Liver (tissue), 9 donors: Measurements from ENCODE around the gene EVL. TPM values are rescaled to one million over a fixed set of nuclear protein-coding genes. Genes with fewer than 3 reads are reported as not detected.

Source experiments
- DNase-seq: peaks from one replicate; pipeline ENCODE4 v3.0.0-alpha.2; 2017; ENCODE audit warnings: low spot score
- H3K27ac ChIP-seq, 2 donors: one replicate each; pipeline ENCODE4 v1.7.0; 2013; ENCODE audit warnings: inconsistent platforms in 2 of 2, low read length in 2 of 2, control low read depth in 1 of 2, low read depth in 1 of 2, mild to moderate bottlenecking in 1 of 2
- H3K27me3 ChIP-seq, 4 donors: one replicate each; pipeline versions ENCODE4 v1.6.1 to v1.7.0; 2013; ENCODE audit warnings: low read length in 3 of 4, inconsistent platforms in 1 of 4, mild to moderate bottlenecking in 1 of 4, moderate library complexity in 1 of 4; ENCODE audit not compliant: control insufficient read depth in 4 of 4, insufficient read depth in 4 of 4
- H3K36me3 ChIP-seq, 4 donors: one replicate each; pipeline versions ENCODE4 v1.6.1 to v1.7.0; 2013; ENCODE audit warnings: low read length in 3 of 4, mild to moderate bottlenecking in 3 of 4, low read depth in 1 of 4, moderate library complexity in 1 of 4; ENCODE audit not compliant: control insufficient read depth in 4 of 4, insufficient read depth in 3 of 4
- H3K4me1 ChIP-seq, 4 donors: one replicate each; pipeline versions ENCODE4 v1.6.1 to v1.7.0; 2013; ENCODE audit warnings: low read length in 3 of 4, mild to moderate bottlenecking in 3 of 4, moderate library complexity in 1 of 4; ENCODE audit not compliant: control insufficient read depth in 4 of 4, insufficient read depth in 4 of 4
- H3K4me3 ChIP-seq, 3 donors: one replicate each; pipeline versions ENCODE4 v1.6.1 to v1.7.0; 2013; ENCODE audit warnings: low read length in 3 of 3, control low read depth in 1 of 3, low read depth in 1 of 3, mild to moderate bottlenecking in 1 of 3
- H3K9ac ChIP-seq, 2 donors: one replicate each; pipeline ENCODE4 v1.7.0; 2013; ENCODE audit warnings: low read length in 2 of 2, mild to moderate bottlenecking in 2 of 2, moderate library complexity in 2 of 2, control low read depth in 1 of 2, low read depth in 1 of 2
- H3K9me3 ChIP-seq, 4 donors: one replicate each; pipeline versions ENCODE4 v1.6.1 to v1.7.0; 2013; ENCODE audit warnings: low read length in 3 of 4; ENCODE audit not compliant: control insufficient read depth in 4 of 4
- ATF3 ChIP-seq: IDR thresholded peaks from 2 replicates; pipeline ENCODE4 v1.6.1; 2016; ENCODE audit warnings: antibody characterized with exemption
- CTCF ChIP-seq: fragments of 150-350 bp; IDR thresholded peaks from 2 replicates; pipeline ENCODE4 v1.5.1; 2017; ENCODE audit warnings: improper control_type of control experiment, low read depth, low read length; ENCODE audit not compliant: missing input control
- EGR1 ChIP-seq, 2 donors: IDR thresholded peaks; 2 replicates each; pipeline ENCODE4 v1.6.1; 2016 to 2018; ENCODE audit warnings: antibody characterized with exemption in 2 of 2, low read depth in 2 of 2
- FOXA1 ChIP-seq: IDR thresholded peaks from 2 replicates; pipeline ENCODE4 v1.6.1; 2016; ENCODE audit warnings: antibody characterized with exemption
- FOXA2 ChIP-seq: IDR thresholded peaks from 2 replicates; pipeline ENCODE4 v1.6.1; 2016; ENCODE audit warnings: antibody characterized with exemption
- HNF4A ChIP-seq, 2 donors: conservative IDR thresholded peaks; 2 replicates each; pipeline ENCODE4 v1.6.1; 2016; ENCODE audit warnings: antibody characterized with exemption in 2 of 2, mild to moderate bottlenecking in 2 of 2
- JUND ChIP-seq, 2 donors: IDR thresholded peaks; 2 replicates each; pipeline ENCODE4 v1.6.1; 2016; ENCODE audit warnings: antibody characterized with exemption in 2 of 2
- MAX ChIP-seq: IDR thresholded peaks from 2 replicates; pipeline ENCODE4 v1.6.1; 2016; ENCODE audit warnings: antibody characterized with exemption
- NR2F2 ChIP-seq: IDR thresholded peaks from 2 replicates; pipeline ENCODE4 v1.6.1; 2016; ENCODE audit warnings: antibody characterized with exemption
- RAD21 ChIP-seq, 2 donors: IDR thresholded peaks; 2 replicates each; pipeline ENCODE4 v1.6.1; 2016; ENCODE audit warnings: antibody characterized with exemption in 2 of 2, mild to moderate bottlenecking in 2 of 2
- REST ChIP-seq: IDR thresholded peaks from 2 replicates; pipeline ENCODE4 v1.6.1; 2016; ENCODE audit warnings: antibody characterized with exemption, mild to moderate bottlenecking
- RXRA ChIP-seq, 2 donors: IDR thresholded peaks; 2 replicates each; pipeline ENCODE4 v1.6.1; 2017 to 2018; ENCODE audit warnings: antibody characterized with exemption in 2 of 2, mild to moderate bottlenecking in 1 of 2
- ZBTB33 ChIP-seq: IDR thresholded peaks from 2 replicates; pipeline ENCODE4 v1.6.1; 2016; ENCODE audit warnings: antibody characterized with exemption
- WGBS: extraction: QIAGEN DNeasy Blood & Tissue Kit; methylation state at CpG from one replicate; pipeline ENCODE4 v1.1.7; 2013; 5-methylcytosine and 5-hydroxymethylcytosine counted together
- polyA plus RNA-seq, 2 donors: library from polyadenylated mRNA; stranded (reverse) in 1 of 2; unstranded in 1 of 2; fragments of 200-250 nt in 1 of 2; fragments of >200 nt in 1 of 2; fragmentation: Nextera tagmentation in 1 of 2; extraction: Ambion mirVana in 1 of 2; gene quantifications; one replicate each; pipeline versions ENCODE4 v1.2.1 to v1.2.3, GENCODE V29; 2013 to 2015
- total RNA-seq, 2 donors: library from RNA; depleted of rRNA; stranded (reverse); fragments of >200 nt; gene quantifications; one replicate each; pipeline ENCODE4 v1.2.3, GENCODE V29; 2014
- donor health status: healthy.
- donor health status: healthy.
- donor health status: healthy.
- donor health status: healthy.
- donor health status: healthy.

The EVL gene
- total and polyA plus RNA-seq, 4 donors: 11.3 to 85.9 (median 33.9) TPM

- no peak for DNase-seq
- H3K27me3 ChIP-seq: peaks cover 0 to under 1% (median 0%) of the 10 kb centered on the region in 4 donors
- H3K27ac ChIP-seq: no peak overlapping the region
- H3K9me3 ChIP-seq: no peaks in the 10 kb centered on the region
- H3K9ac ChIP-seq: no peak overlapping the region
- no peak overlapping the region for H3K4me3 ChIP-seq
- H3K36me3 ChIP-seq: no peaks in the 10 kb centered on the region
- 59% methylated on average over 27 of the region's 27 CpGs for WGBS
- peaks cover 0 to 2% (median 0%) of the 10 kb centered on the region in 4 donors for H3K4me1 ChIP-seq
- no peak for TF ChIP-seq ZBTB33
- TF ChIP-seq FOXA2: no peak
- TF ChIP-seq HNF4A (conservative IDR thresholded peaks at IDR 0.05): no peak
- TF ChIP-seq ATF3: no peak
- no peak for TF ChIP-seq MAX
- no peak for TF ChIP-seq RAD21 (IDR thresholded peaks at IDR 0.05)
- TF ChIP-seq NR2F2: no peak
- TF ChIP-seq EGR1 (IDR thresholded peaks at IDR 0.05; ENCODE audit: low read depth in 2 of 2): no peak
- TF ChIP-seq REST: no peak
- no peak for TF ChIP-seq JUND (IDR thresholded peaks at IDR 0.05)
- no peak for TF ChIP-seq FOXA1
- no peak for TF ChIP-seq RXRA (IDR thresholded peaks at IDR 0.05)
Observed at GRCh38 chr14:100165376-100165775, 100.2 kb downstream of the EVL start.

- 67% methylated on average over 16 of the region's 16 CpGs for WGBS
- Histone ChIP-seq H3K27ac (no peak overlapping the region), H3K9ac (no peak overlapping the region), H3K9me3 (no peaks in the 10 kb centered on the region), H3K27me3 (no peaks in the 10 kb centered on the region), H3K4me3 (no peak overlapping the region), H3K36me3 (no peaks in the 10 kb centered on the region), H3K4me1 (peaks cover 0 to 2% (median 0%) of the 10 kb centered on the region in 4 donors)
- no peak for TF ChIP-seq CTCF
- no peak for TF ChIP-seq RXRA (IDR thresholded peaks at IDR 0.05)
- no peak for TF ChIP-seq REST
- no peak for TF ChIP-seq RAD21 (IDR thresholded peaks at IDR 0.05)
- no peak for DNase-seq
Observed at GRCh38 chr14:100165831-100166440, 100.7 kb downstream of the EVL start.
